Upper lobe of right lung (tissue), 1 donor: ENCODE measurements around the gene LRRC7. TPM values are rescaled to one million over a fixed set of nuclear protein-coding genes. Genes with fewer than 3 reads are reported as not detected.
"Not testable (repeated sequence)": the region's sequence is repeated elsewhere in the genome, so short reads cannot be mapped to it uniquely, and the experiment has no call there.

Experiments
- ATAC-seq: fragments of 200-7000 bp; cut with Tn5 transposase; one replicate; pipeline ENCODE4 v1.9.1; 2020; ENCODE audit warnings: mild to moderate bottlenecking, moderate library complexity
- DNase-seq: peaks from one replicate; pipeline ENCODE4 v3.0.0-alpha.2; 2020
- H3K27ac ChIP-seq: fragments of 200-600 bp; one replicate; pipeline ENCODE4 v1.8.0; 2022
- H3K27me3 ChIP-seq: fragments of 200-600 bp; one replicate; pipeline ENCODE4 v1.8.0; 2022; ENCODE audit warnings: mild to moderate bottlenecking
- H3K36me3 ChIP-seq: fragments of 200-600 bp; one replicate; pipeline ENCODE4 v1.8.0; 2022
- H3K4me1 ChIP-seq: fragments of 200-600 bp; one replicate; pipeline ENCODE4 v1.8.0; 2022
- H3K4me3 ChIP-seq: fragments of 200-600 bp; one replicate; pipeline ENCODE4 v1.8.0; 2022; ENCODE audit warnings: mild to moderate bottlenecking
- H3K9me3 ChIP-seq: fragments of 200-600 bp; one replicate; pipeline ENCODE4 v1.8.0; 2022
- intact Hi-C: fragments of 100-400 bp; cut with DNase I; formaldehyde crosslinking; loops from one replicate; pipeline ENCODE4 v1.11.0; 2022
- total RNA-seq: library from RNA; stranded (reverse); fragmentation: NEBNext Ultra II Directional; extraction: Animal tissue kit (Norgen Biotek cat#: 25700); gene quantifications from one replicate; pipeline ENCODE4 v1.2.1, GENCODE V29; 2021
- TF ChIP-seq, protein P1 (sequence below): fragments of 200-600 bp; IDR thresholded peaks from one replicate; pipeline ENCODE4 v1.8.0; 2022; ENCODE audit warnings: antibody characterized with exemption
- donor health status: DM: no; HTN: yes; CAD: no; lungs with severe emphysema.

The LRRC7 gene
- total RNA-seq, 1 donor from 2014 or later, result not detected

- H3K27ac ChIP-seq, result no peak overlapping the region
- no peaks in the 10 kb centered on the region for H3K9me3 ChIP-seq
- H3K4me1 ChIP-seq, result no peaks in the 10 kb centered on the region
- ATAC-seq (no peak), DNase-seq (no peak)
- intact Hi-C loops, result no loop called here
- no peaks in the 10 kb centered on the region for H3K27me3 ChIP-seq
- no peak overlapping the region for H3K4me3 ChIP-seq
- TF ChIP-seq, protein P1, sequence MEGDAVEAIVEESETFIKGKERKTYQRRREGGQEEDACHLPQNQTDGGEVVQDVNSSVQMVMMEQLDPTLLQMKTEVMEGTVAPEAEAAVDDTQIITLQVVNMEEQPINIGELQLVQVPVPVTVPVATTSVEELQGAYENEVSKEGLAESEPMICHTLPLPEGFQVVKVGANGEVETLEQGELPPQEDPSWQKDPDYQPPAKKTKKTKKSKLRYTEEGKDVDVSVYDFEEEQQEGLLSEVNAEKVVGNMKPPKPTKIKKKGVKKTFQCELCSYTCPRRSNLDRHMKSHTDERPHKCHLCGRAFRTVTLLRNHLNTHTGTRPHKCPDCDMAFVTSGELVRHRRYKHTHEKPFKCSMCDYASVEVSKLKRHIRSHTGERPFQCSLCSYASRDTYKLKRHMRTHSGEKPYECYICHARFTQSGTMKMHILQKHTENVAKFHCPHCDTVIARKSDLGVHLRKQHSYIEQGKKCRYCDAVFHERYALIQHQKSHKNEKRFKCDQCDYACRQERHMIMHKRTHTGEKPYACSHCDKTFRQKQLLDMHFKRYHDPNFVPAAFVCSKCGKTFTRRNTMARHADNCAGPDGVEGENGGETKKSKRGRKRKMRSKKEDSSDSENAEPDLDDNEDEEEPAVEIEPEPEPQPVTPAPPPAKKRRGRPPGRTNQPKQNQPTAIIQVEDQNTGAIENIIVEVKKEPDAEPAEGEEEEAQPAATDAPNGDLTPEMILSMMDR, result no peak
- no peaks in the 10 kb centered on the region for H3K36me3 ChIP-seq
Observed at GRCh38 chr1:69947837-69948236, 380.1 kb downstream of the LRRC7 start.

DNA sequence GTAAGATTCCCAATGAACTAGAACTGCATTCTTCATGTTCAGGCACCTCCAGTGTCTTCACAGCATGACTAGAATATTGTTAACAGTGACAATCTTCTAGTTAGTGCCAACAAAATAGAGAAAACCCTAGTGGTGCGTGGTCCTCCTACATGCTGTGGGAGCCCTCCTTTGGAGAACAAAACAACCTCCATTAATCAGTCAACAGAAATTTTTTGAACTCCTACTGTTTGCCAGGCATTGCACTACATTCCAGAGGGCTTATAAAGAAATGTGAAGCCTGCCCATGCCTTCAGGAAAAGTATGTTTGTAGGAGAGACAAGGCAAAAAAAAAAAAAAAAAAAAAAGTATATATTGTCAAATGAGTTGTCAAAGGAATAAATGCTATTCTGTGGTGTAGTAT lies 385.0 kb downstream of the LRRC7 start:
- no peak overlapping the region for H3K4me3 ChIP-seq
- H3K9me3 ChIP-seq, result no peaks in the 10 kb centered on the region
- no peak for DNase-seq
- no peaks in the 10 kb centered on the region for H3K4me1 ChIP-seq
- no peak for ATAC-seq
- H3K27me3 ChIP-seq, result no peaks in the 10 kb centered on the region
- no peak overlapping the region for H3K27ac ChIP-seq
- TF ChIP-seq, protein P1, result no peak
- no peaks in the 10 kb centered on the region for H3K36me3 ChIP-seq
- intact Hi-C loops, result no loop called here

DNA sequence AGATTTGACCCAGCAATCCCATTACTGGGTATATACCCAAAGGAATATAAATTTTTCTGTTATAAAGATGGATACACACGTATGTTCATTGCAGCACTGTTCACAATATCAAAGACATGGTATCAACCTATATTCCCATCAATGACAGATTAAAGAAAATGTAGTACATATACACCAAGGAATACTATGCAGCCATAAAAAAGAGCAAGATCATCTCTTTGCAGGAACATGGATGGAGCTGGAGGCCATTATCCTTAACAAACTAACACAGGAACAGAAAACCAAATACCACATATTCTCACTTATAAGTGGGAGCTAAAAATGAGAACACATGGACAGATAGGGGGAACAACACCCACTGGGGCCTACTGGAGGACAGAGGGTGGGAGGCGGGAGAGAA lies 394.7 kb downstream of the LRRC7 start:
- intact Hi-C loops, H3K36me3 ChIP-seq, H3K4me3 ChIP-seq, H3K9me3 ChIP-seq, H3K4me1 ChIP-seq, DNase-seq, ATAC-seq, H3K27me3 ChIP-seq, H3K27ac ChIP-seq: not testable (repeated sequence)

- no peak for ATAC-seq
- DNase-seq, result no peak
- intact Hi-C loops, result no loop called here
- no peak overlapping the region for H3K4me3 ChIP-seq
- H3K9me3 ChIP-seq, result peaks cover 3% of the 10 kb centered on the region
- H3K36me3 ChIP-seq, result no peaks in the 10 kb centered on the region
- no peaks in the 10 kb centered on the region for H3K4me1 ChIP-seq
- no peaks in the 10 kb centered on the region for H3K27me3 ChIP-seq
- no peak overlapping the region for H3K27ac ChIP-seq
- TF ChIP-seq, protein P1, result no peak
Observed at GRCh38 chr1:69967245-69967766, 399.6 kb downstream of the LRRC7 start.

DNA sequence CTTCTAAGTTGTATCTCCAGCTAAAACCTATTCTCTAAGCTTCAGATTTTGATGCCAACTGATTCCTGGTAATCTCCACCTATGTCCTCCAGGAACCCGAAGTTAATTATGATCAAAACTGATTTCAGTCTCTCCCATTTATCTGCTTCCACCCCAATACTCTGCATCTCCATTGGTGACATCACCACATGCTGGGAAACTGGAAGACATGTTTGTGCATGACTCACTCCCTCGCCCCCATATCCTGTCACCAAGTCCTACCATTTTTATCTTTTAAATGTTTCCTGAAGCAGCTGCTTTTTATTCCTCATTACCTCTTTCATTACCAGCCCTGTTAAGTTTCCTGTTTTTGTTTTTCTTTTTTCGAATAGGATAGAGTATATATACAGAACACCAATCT lies 409.2 kb downstream of the LRRC7 start:
- TF ChIP-seq, protein P1, result no peak
- intact Hi-C loops, result no loop called here
- Histone ChIP-seq H3K27ac (no peak overlapping the region), H3K4me3 (no peak overlapping the region), H3K27me3 (no peaks in the 10 kb centered on the region), H3K36me3 (no peaks in the 10 kb centered on the region), H3K4me1 (no peaks in the 10 kb centered on the region), H3K9me3 (no peaks in the 10 kb centered on the region)
- ATAC-seq (no peak), DNase-seq (no peak)

- no peak overlapping the region for H3K4me3 ChIP-seq
- TF ChIP-seq, protein P1, result no peak
- H3K27me3 ChIP-seq, result no peaks in the 10 kb centered on the region
- intact Hi-C loops, result no loop called here
- no peak overlapping the region for H3K27ac ChIP-seq
- ATAC-seq (no peak), DNase-seq (no peak)
- H3K36me3 ChIP-seq, result no peaks in the 10 kb centered on the region
- no peaks in the 10 kb centered on the region for H3K4me1 ChIP-seq
- no peaks in the 10 kb centered on the region for H3K9me3 ChIP-seq
Observed at GRCh38 chr1:69982992-69983391, 415.3 kb downstream of the LRRC7 start.
